Measurements from ENCODE around the gene DBNDD1.
"Not testable (repeated sequence)": the region's sequence is repeated elsewhere in the genome, so short reads cannot be mapped to it uniquely, and the experiment has no call there.

The DBNDD1 gene

GRCh38 chr16:90011508-90011819, 7.8 kb downstream of the DBNDD1 start:
- DNase-seq = no peak

- no peak for DNase-seq
Measured at GRCh38 chr16:90010676-90011507, 8.4 kb downstream of the DBNDD1 start.

- no peak for DNase-seq
Measured at GRCh38 chr16:90009172-90009899, 9.9 kb downstream of the DBNDD1 start.

GRCh38 chr16:90008708-90009145, 10.5 kb downstream of the DBNDD1 start:
- peak in 3 of 4 experiments; percentile 40 to 52 (median 52) for DNase-seq

GRCh38 chr16:90007635-90008234, 11.5 kb downstream of the DBNDD1 start:
- DNase-seq = not testable (repeated sequence)

- DNase-seq = no peak
Measured at GRCh38 chr16:90007015-90007414, 12.2 kb downstream of the DBNDD1 start.

- DNase-seq = no peak
Measured at GRCh38 chr16:90005956-90006663, 13.1 kb downstream of the DBNDD1 start.

GRCh38 chr16:90004577-90004976, 14.7 kb downstream of the DBNDD1 start:
- no peak for DNase-seq

- DNase-seq = no peak
Measured at GRCh38 chr16:90002759-90003158, 16.5 kb downstream of the DBNDD1 start.

GRCh38 chr16:90001761-90002503, 17.3 kb downstream of the DBNDD1 start:
- no peak for DNase-seq

GRCh38 chr16:90000733-90001427, 18.4 kb downstream of the DBNDD1 start:
- DNase-seq = no peak

GRCh38 chr16:89999831-90000574, 19.3 kb downstream of the DBNDD1 start:
- no peak for DNase-seq

GRCh38 chr16:89996178-89996489, 23.1 kb downstream of the DBNDD1 start:
- no peak for DNase-seq

GRCh38 chr16:89995475-89996177, 23.6 kb downstream of the DBNDD1 start:
- peak; percentile 28 to 43 (median 33) for DNase-seq

- peak; percentile 22 to 53 (median 42) for DNase-seq
Measured at GRCh38 chr16:89994721-89995474, 24.4 kb downstream of the DBNDD1 start.

- DNase-seq = no peak
Measured at GRCh38 chr16:89994389-89994720, 24.9 kb downstream of the DBNDD1 start.

GRCh38 chr16:89993971-89994370, 25.3 kb downstream of the DBNDD1 start:
- DNase-seq = no peak

GRCh38 chr16:89993377-89993776, 25.9 kb downstream of the DBNDD1 start:
- no peak for DNase-seq

- no peak for DNase-seq
Measured at GRCh38 chr16:89990799-89991198, 28.5 kb downstream of the DBNDD1 start.

- no peak for DNase-seq
Measured at GRCh38 chr16:89988951-89989350, 30.3 kb downstream of the DBNDD1 start.
